BLaER1 treated with 17β-estradiol and CSF1 and Interleukin-3, amounts not matched to agents 10 nM and 100 nM (cell line): ENCODE data around the gene NAPA.

Experiments
- H3K27ac ChIP-seq, 11 experiments: shearing (Covaris generic); formaldehyde crosslinking; 2 replicates each; pipeline ENCODE4 v1.8.1; 2022
- H3K27me3 ChIP-seq, 11 experiments: shearing (Covaris generic); formaldehyde crosslinking; 2 replicates each; pipeline ENCODE4 v1.8.1; 2022
- H3K36me3 ChIP-seq, 11 experiments: shearing (Covaris generic); formaldehyde crosslinking; 2 replicates each; pipeline ENCODE4 v1.8.1; 2022
- H3K4me1 ChIP-seq, 10 experiments: shearing (Covaris generic); formaldehyde crosslinking; 2 replicates each; pipeline ENCODE4 v1.8.1; 2022
- H3K4me2 ChIP-seq, 11 experiments: shearing (Covaris generic); formaldehyde crosslinking; 2 replicates each; pipeline ENCODE4 v1.8.1; 2022
- H3K4me3 ChIP-seq, 10 experiments: shearing (Covaris generic); formaldehyde crosslinking; 2 replicates each; pipeline ENCODE4 v1.8.1; 2022
- H3K9ac ChIP-seq, 11 experiments: shearing (Covaris generic); formaldehyde crosslinking; 2 replicates each; pipeline ENCODE4 v1.8.1; 2022
- H3K9me3 ChIP-seq, 11 experiments: shearing (Covaris generic); formaldehyde crosslinking; replicated peaks in 1 of 11; 2 replicates each; pipeline ENCODE4 v1.8.1; 2022
- H4K20me1 ChIP-seq, 11 experiments: shearing (Covaris generic); formaldehyde crosslinking; 2 replicates each; pipeline ENCODE4 v1.8.1; 2022
- Cebpa-rat ChIP-seq, 11 experiments: shearing (Covaris generic); IDR thresholded peaks; 2 replicates each; pipeline ENCODE4 v1.8.1; 2022

NAPA gene

DNA sequence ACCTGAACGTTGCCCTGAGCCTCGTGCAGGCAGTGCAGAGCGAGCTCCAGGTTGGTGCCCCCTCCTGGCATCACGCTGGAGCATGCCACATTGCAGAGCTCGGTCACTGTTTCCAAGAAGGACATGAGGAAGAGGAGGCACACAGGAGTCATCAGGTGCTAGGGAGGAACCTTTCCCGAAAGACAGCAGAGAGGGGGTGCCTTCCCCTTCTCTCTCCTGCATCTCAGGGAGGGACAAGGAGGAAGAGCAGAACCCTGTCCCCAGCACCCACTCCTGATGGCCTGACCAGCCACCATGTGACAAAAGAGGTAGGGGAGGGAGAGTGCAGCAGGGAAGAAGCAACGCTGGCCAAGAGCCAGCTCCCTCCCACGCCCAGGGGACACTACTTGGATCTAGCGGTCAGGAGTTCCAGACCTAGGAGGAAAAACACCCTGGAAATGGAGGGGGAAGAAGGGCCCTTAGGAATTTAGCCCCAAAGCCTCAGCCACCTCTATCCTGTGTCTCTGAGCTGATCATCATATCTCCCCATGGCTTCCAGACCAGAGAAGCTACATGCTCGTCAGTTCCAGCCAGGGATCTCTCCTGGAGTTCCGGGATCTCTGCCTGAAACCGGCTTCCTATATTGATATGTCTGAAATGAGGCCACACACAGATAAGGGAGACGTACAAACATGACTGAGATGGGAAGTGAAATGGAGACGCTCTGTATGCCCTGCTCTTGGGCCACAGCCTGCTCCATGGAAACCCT is 17.0 kb upstream of the NAPA start:
- no peak for TF ChIP-seq Cebpa-rat (IDR thresholded peaks at IDR 0.05)
- Histone ChIP-seq H3K4me2 (peak overlapping the region in 2 of 11 experiments; percentile 1 to 46; a peak in 1 of 22 replicates), H3K9me3 (no peaks in the 10 kb centered on the region), H3K4me1 (peaks cover 0 to 6% (median 2%) of the 10 kb centered on the region in 10 experiments; a peak in 4 of 20 replicates), H3K9ac (no peak overlapping the region), H4K20me1 (no peaks in the 10 kb centered on the region; a peak in 1 of 22 replicates), H3K36me3 (no peaks in the 10 kb centered on the region), H3K27ac (no peak overlapping the region), H3K4me3 (no peak overlapping the region), H3K27me3 (peaks cover 0 to 10% (median 0%) of the 10 kb centered on the region in 11 experiments; a peak in 1 of 22 replicates)

DNA sequence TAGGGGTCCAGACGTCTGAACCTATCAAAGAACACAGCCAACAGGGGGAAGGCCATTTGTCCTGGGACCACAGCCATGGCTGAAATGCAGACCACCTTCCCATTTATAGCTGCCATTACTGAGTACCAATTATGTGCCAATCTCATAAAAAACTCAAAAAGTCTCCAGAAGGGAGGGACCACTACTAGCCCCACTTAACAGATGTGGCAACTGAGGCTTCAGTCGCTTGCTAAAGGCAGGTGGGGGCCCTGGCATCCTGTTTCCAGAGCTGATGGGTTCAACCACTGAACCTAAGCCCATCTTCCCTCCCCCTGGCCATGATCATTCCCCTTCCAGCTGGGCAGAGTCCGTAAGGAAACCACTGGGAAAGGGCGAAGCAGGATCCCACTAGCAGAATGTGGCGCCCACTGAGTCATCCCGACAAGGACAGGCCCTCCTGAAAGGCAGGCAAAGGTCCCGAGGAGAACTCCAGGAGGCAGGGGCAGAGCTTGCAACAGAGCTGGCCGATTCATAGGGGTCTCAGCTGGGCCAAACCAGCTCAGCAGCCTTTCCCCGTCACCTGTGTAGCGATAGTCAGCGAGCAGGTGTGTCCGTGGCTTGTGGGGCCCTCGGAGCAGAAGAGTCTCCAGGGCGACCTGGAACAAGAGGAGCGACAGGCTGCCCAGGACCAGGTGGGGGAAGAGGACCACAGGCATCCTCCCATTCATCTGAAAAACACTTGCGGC is 14.3 kb upstream of the NAPA start:
- Histone ChIP-seq H4K20me1 (no peaks in the 10 kb centered on the region; a peak in 1 of 22 replicates), H3K36me3 (no peaks in the 10 kb centered on the region), H3K9ac (no peak overlapping the region), H3K4me2 (peak overlapping the region in 2 of 11 experiments; percentile 16 to 25; a peak in 2 of 22 replicates), H3K4me1 (peaks cover 0 to 7% (median 4%) of the 10 kb centered on the region in 10 experiments; a peak in 10 of 20 replicates), H3K4me3 (no peak overlapping the region), H3K27me3 (peaks cover 0 to 10% (median 0%) of the 10 kb centered on the region in 11 experiments; a peak in 1 of 22 replicates), H3K27ac (no peak overlapping the region), H3K9me3 (no peaks in the 10 kb centered on the region)
- no peak for TF ChIP-seq Cebpa-rat (IDR thresholded peaks at IDR 0.05)

DNA sequence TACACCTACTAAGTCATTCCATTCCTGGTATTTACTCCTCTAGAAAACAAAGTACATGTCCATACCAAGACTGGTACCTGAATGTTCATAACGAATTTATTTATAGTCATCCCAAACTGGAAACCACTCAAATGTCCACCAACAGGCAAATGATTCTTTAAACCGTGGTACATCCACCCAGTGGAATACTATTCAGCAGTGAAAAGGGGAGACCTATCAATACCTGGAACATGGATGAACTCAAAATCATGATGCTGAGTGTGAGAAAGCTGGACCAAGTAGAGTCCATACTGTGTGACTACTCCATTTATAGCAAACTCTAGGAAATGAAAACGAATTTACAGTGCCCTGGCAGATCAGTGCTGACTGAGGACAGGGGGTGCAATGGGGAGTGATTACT is 11.9 kb upstream of the NAPA start:
- no peak for TF ChIP-seq Cebpa-rat (IDR thresholded peaks at IDR 0.05)
- no peak overlapping the region for H3K4me2 ChIP-seq
- no peaks in the 10 kb centered on the region for H3K36me3 ChIP-seq

GRCh38 chr19:47523473-47523872 is 8.6 kb upstream of the NAPA start:
- H3K36me3 ChIP-seq, result no peaks in the 10 kb centered on the region
- H3K4me3 ChIP-seq, result no peak overlapping the region
- H3K9me3 ChIP-seq, result no peaks in the 10 kb centered on the region
- H3K4me1 ChIP-seq, result peaks cover 12 to 44% (median 33%) of the 10 kb centered on the region in 10 experiments
- peaks cover 0 to 30% (median 0%) of the 10 kb centered on the region in 11 experiments; a peak in 6 of 22 replicates for H4K20me1 ChIP-seq
- peak overlapping the region in 8 of 11 experiments; percentile 7 to 60 (median 44); a peak in 10 of 22 replicates for H3K9ac ChIP-seq
- peaks cover 31 to 40% (median 38%) of the 10 kb centered on the region in 11 experiments for H3K27me3 ChIP-seq
- H3K27ac ChIP-seq, result peak overlapping the region in 9 of 11 experiments; percentile 27 to 73 (median 62); a peak in 16 of 22 replicates
- TF ChIP-seq Cebpa-rat (IDR thresholded peaks at IDR 0.05), result peak in 6 of 11 experiments; percentile 18 to 57 (median 46); a peak in 6 of 22 replicates
- peak overlapping the region; percentile 54 to 86 (median 63) for H3K4me2 ChIP-seq

More for the DNA sequence above, 11.9 kb upstream of the NAPA start:
- Histone ChIP-seq H3K27ac (no peak overlapping the region), H3K4me1 (peaks cover 15 to 31% (median 23%) of the 10 kb centered on the region in 10 experiments), H3K27me3 (peaks cover 2 to 9% (median 7%) of the 10 kb centered on the region in 11 experiments), H3K4me3 (no peak overlapping the region), H3K9ac (no peak overlapping the region), H3K9me3 (no peaks in the 10 kb centered on the region), H4K20me1 (no peaks in the 10 kb centered on the region)

DNA sequence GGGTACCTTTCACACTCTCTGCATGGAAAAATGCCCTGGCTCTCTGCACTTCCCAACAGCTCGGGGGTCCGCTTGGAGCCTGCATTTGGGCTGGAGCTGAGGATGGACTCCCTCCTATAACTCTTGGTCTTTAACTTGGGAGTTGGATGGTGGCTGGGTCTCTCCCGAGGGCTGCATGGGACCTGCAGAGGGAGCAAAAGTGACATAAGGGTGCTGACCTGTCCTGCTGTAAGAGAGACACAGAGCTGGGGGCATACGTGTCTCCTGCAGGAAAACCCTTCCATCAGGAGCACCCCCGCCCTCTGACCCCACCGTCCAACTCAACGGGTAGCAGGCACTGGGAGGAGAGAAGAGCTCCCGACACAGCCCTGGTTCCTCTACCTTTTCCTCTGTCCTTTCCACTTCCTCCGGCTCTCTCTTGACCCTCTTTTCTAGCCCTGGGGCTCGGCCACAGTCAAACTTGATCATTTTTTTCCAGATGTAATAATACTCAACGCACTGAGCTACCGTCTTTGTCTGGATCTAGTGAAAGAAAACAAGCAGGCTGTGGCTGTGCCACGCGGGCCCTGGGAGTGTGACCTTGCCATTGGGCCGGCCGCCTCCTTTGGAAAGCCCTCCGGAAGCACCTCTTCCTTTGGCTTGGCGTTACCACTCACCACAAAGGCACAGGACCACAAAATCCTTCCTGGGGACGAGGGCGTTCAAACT is 6.8 kb upstream of the NAPA start:
- Histone ChIP-seq H3K4me3 (no peak overlapping the region), H3K27me3 (peaks cover 42 to 54% (median 49%) of the 10 kb centered on the region in 11 experiments), H4K20me1 (peaks cover 0 to 31% (median 0%) of the 10 kb centered on the region in 11 experiments; a peak in 6 of 22 replicates), H3K27ac (no peak overlapping the region), H3K4me1 (peaks cover 20 to 63% (median 48%) of the 10 kb centered on the region in 10 experiments), H3K36me3 (no peaks in the 10 kb centered on the region), H3K4me2 (peak overlapping the region in 3 of 11 experiments; percentile 1 to 86 (median 66); a peak in 2 of 22 replicates), H3K9ac (no peak overlapping the region), H3K9me3 (no peaks in the 10 kb centered on the region)
- no peak for TF ChIP-seq Cebpa-rat (IDR thresholded peaks at IDR 0.05)

- no peak overlapping the region for H3K4me2 ChIP-seq
- TF ChIP-seq Cebpa-rat (IDR thresholded peaks at IDR 0.05), result no peak
Measured at GRCh38 chr19:47520839-47521238, 6.0 kb upstream of the NAPA start.

DNA sequence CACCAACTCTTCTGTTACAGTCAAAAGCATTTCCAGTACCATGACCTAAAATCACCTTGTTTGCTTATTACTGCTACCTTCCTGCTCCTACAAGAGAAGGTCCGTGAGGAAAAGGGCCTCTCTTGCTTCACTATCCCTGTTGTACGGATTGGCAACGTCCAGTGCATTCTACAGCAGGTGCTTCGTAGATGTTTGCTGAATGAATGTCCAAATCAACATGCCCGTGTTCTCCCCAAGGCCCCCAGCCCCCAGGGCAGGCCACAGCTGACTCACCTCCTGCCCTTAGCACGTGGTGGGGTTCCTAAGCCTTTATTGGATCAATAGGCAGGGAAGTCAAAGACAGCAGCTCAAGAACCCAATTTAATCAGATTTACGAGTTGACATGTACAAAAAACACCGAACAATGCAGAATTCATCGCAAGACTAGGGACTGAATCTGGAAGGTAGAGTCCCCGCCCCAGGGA is 5.5 kb upstream of the NAPA start:
- Histone ChIP-seq H3K4me3 (no peak overlapping the region), H3K4me1 (peaks cover 27 to 73% (median 59%) of the 10 kb centered on the region in 10 experiments), H3K9ac (no peak overlapping the region), H3K4me2 (no peak overlapping the region), H3K36me3 (no peaks in the 10 kb centered on the region), H3K27me3 (peaks cover 42 to 58% (median 55%) of the 10 kb centered on the region in 11 experiments), H3K27ac (no peak overlapping the region), H4K20me1 (peaks cover 0 to 31% (median 0%) of the 10 kb centered on the region in 11 experiments; a peak in 6 of 22 replicates), H3K9me3 (no peaks in the 10 kb centered on the region)
- TF ChIP-seq Cebpa-rat (IDR thresholded peaks at IDR 0.05), result no peak

More at GRCh38 chr19:47520839-47521238, 6.0 kb upstream of the NAPA start:
- peaks cover 0 to 31% (median 0%) of the 10 kb centered on the region in 11 experiments; a peak in 6 of 22 replicates for H4K20me1 ChIP-seq
- H3K4me3 ChIP-seq, result no peak overlapping the region
- H3K4me1 ChIP-seq, result peaks cover 25 to 70% (median 55%) of the 10 kb centered on the region in 10 experiments
- H3K27ac ChIP-seq, result no peak overlapping the region
- H3K9ac ChIP-seq, result no peak overlapping the region
- H3K36me3 ChIP-seq, result no peaks in the 10 kb centered on the region
- no peaks in the 10 kb centered on the region for H3K9me3 ChIP-seq
- H3K27me3 ChIP-seq, result peaks cover 42 to 58% (median 55%) of the 10 kb centered on the region in 11 experiments

DNA sequence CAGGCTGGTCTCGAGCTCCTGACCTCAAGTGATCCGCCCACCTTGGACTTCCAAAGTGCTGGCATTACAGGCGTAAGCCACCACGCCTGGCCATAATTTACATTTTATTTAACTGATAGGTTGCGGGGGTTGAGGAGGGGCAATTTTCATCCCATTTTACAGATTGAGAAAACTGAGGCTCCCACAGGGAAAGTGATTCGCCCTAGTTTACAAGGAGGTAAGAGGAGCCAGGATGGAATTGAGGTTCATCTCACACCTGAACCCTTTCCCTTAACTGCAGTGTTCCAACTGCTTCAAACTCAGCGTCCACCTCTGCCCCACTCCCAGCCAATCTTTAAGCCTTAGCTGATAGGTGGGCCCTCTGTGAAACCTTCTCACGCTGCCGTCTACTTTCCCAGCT is 4.0 kb upstream of the NAPA start:
- H3K4me3 ChIP-seq, result no peak overlapping the region
- H3K4me2 ChIP-seq, result peak overlapping the region in 9 of 11 experiments; percentile 51 to 82 (median 62); a peak in 17 of 22 replicates
- H3K9ac ChIP-seq, result no peak overlapping the region
- H3K27ac ChIP-seq, result no peak overlapping the region
- H3K9me3 ChIP-seq, result no peaks in the 10 kb centered on the region
- peaks cover 42 to 58% (median 55%) of the 10 kb centered on the region in 11 experiments for H3K27me3 ChIP-seq
- TF ChIP-seq Cebpa-rat (IDR thresholded peaks at IDR 0.05), result no peak
- H3K4me1 ChIP-seq, result peaks cover 28 to 71% (median 61%) of the 10 kb centered on the region in 10 experiments
- no peaks in the 10 kb centered on the region for H3K36me3 ChIP-seq
- H4K20me1 ChIP-seq, result peaks cover 0 to 39% (median 8%) of the 10 kb centered on the region in 11 experiments; a peak in 17 of 22 replicates
